ENCODE measurements around the gene NRXN3. TPM values are rescaled to one million over a fixed set of nuclear protein-coding genes. Genes with fewer than 3 reads are reported as not detected.

Gene NRXN3
- total RNA-seq, 1 donor from 2014 or later = 1.6 TPM

DNA sequence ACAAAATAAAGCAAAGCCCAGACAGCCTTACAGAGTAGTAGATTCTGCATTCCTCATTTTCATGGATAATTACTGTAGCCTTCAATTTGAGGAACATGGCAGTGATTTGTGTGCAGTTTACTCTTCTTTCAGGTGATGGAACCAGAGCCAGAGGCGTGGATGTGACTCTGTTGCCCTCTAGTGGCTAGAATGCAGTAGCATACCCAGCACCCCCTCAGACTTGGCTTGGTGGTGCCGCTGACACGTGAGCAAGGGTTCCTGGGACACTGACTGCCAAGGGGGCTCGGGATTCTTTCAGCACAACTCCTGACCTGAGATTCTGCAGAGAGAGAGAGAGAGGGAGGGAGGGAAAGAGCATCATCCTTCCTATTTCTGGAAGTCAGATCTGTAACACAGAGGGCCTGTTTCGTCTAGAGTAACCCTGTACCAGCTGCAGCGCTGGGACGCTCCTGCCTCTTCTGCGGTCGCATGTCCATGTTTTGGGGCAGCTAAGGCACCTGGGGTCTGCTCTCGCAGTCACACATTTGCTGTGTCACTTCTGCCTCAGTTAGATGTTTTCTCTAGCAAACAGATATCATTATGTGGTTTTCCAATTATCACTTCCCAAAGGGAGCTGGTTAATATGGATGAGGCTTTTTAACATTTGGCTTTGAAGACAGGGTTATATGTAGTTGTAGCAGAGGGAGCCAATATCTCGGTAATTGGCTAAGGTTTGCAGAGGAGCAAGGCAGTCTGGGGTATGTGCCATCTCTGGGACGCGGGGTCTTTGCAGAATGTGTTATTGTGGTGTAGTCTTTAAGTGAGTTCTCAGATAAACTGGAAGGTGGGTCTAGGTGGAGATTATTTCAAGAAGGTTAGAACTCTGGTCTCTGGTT, 428.1 kb downstream of the NRXN3 start:
- DNase-seq (ENCODE audit: low read depth) = no peak
- Histone ChIP-seq H3K27me3 (ENCODE audit: control insufficient read depth, insufficient read depth, low read length) (no peaks in the 10 kb centered on the region), H3K4me3 (ENCODE audit: low read depth, low read length) (no peak overlapping the region), H3K36me3 (ENCODE audit: control insufficient read depth, insufficient read depth, low read length) (no peaks in the 10 kb centered on the region)
- TF ChIP-seq, protein P1, sequence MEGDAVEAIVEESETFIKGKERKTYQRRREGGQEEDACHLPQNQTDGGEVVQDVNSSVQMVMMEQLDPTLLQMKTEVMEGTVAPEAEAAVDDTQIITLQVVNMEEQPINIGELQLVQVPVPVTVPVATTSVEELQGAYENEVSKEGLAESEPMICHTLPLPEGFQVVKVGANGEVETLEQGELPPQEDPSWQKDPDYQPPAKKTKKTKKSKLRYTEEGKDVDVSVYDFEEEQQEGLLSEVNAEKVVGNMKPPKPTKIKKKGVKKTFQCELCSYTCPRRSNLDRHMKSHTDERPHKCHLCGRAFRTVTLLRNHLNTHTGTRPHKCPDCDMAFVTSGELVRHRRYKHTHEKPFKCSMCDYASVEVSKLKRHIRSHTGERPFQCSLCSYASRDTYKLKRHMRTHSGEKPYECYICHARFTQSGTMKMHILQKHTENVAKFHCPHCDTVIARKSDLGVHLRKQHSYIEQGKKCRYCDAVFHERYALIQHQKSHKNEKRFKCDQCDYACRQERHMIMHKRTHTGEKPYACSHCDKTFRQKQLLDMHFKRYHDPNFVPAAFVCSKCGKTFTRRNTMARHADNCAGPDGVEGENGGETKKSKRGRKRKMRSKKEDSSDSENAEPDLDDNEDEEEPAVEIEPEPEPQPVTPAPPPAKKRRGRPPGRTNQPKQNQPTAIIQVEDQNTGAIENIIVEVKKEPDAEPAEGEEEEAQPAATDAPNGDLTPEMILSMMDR (IDR thresholded peaks at IDR 0.05; ENCODE audit: insufficient read depth, low read length, poor library complexity, severe bottlenecking) = peak; percentile 96

DNA sequence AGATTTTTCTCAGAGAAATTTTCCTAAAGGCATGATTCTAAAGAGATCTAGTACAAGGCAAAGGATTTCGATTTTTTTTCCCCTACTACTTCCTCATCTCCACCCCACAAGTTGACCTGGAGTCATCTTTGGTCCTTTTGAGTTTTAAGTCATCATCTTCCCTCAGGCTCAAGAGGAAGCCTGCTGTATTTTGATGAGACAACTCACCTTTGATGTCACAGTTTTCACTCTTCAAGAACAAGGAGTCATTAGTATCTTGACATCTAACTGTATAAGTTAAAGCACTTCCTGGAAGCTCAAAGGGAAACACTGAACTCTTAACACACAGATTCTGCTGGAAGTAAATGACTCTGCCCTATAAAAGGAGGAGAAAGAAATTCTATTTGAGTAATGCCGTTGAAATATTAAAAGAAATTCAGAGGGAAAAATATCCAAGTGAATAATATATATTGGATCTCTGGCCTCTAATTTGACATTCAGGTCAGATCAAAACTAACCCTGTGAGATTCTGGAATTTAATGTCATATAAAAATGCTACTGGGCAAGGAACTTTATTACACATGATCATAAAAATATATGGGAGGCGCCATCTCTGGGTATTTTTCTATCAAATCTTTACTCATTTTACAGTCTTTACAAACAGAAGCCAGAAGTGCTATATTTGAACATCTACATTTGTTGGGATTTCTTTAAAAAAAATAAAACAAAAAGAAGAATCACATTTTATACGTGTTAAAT, 435.0 kb downstream of the NRXN3 start:
- H3K36me3 ChIP-seq (ENCODE audit: control insufficient read depth, insufficient read depth, low read length) = no peaks in the 10 kb centered on the region
- DNase-seq (ENCODE audit: low read depth) = no peak
- H3K4me3 ChIP-seq (ENCODE audit: low read depth, low read length) = no peak overlapping the region
- H3K27me3 ChIP-seq (ENCODE audit: control insufficient read depth, insufficient read depth, low read length) = no peaks in the 10 kb centered on the region
- TF ChIP-seq, protein P1 (IDR thresholded peaks at IDR 0.05; ENCODE audit: insufficient read depth, low read length, poor library complexity, severe bottlenecking) = no peak

DNA sequence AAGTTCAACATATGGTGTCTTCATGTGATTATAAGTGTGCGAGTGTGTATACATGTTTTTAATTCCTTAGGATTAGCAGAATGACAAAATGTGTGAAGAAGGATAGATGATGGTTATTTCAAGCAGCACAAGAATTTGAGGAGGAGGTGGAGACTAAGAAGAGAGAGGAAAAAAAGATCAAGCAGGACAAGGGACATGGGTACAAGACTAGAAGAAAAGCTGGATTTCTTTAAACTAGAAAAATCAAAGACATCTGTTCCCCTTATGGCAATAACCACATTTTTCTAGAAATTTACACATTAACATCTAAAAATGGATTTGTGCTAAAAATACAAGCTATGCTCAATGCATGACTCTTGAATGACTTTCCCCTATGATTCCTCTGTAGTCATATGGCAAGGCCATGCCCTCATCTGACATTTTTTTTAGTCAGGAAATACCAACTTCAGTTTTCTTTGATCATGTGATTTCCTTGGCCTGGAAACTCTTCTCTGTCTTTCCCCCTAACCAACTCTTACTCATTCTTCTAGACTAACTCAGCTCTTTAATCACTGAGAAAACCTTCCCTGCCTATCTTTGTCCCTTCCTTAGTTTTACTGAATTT, 435.8 kb downstream of the NRXN3 start:
- TF ChIP-seq, protein P1 (IDR thresholded peaks at IDR 0.05; ENCODE audit: insufficient read depth, low read length, poor library complexity, severe bottlenecking) = no peak
- H3K36me3 ChIP-seq (ENCODE audit: control insufficient read depth, insufficient read depth, low read length) = no peaks in the 10 kb centered on the region
- H3K27me3 ChIP-seq (ENCODE audit: control insufficient read depth, insufficient read depth, low read length) = no peaks in the 10 kb centered on the region
- peak; percentile 10 for DNase-seq (ENCODE audit: low read depth)
- no peak overlapping the region for H3K4me3 ChIP-seq (ENCODE audit: low read depth, low read length)

DNA sequence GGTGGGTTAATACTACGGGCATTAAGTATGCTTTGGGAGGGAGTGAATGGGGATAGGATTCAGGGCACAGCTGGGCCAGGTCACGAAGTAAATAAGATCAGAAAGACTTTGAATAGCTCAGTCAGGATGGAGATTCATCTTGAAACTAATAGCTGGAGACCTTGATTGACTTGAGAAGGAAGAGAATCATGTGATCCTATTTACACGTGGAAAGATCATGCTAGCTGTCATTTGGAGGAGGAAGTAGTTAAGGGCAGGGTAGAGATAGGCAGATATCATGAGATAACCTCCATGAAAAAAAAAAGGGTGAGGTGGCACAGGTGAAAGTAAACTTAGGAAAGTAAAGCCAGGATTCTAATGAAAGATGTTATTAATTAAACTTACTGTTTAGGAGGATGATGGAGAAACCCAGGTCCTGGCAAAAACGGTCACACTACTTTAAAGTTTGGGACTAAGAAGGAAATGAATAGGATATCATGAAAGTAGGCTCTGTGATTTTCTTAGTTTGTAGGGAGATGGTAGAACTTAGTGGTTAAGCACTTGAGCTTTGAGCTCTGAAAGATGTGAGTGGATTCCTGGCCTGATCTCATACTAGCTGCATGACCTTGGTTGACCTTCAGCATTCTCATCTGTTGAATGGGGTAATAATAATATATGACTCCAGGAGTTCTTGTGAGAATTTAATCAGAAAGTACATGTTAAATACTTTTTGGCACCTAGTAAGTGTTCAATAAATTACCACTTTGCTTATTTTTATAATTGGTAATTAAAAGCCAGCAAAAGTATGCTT, 439.0 kb downstream of the NRXN3 start:
- Histone ChIP-seq H3K36me3 (ENCODE audit: control insufficient read depth, insufficient read depth, low read length) (no peaks in the 10 kb centered on the region), H3K27me3 (ENCODE audit: control insufficient read depth, insufficient read depth, low read length) (no peaks in the 10 kb centered on the region), H3K4me3 (ENCODE audit: low read depth, low read length) (no peak overlapping the region)
- TF ChIP-seq, protein P1 (IDR thresholded peaks at IDR 0.05; ENCODE audit: insufficient read depth, low read length, poor library complexity, severe bottlenecking) = no peak
- no peak for DNase-seq (ENCODE audit: low read depth)

DNA sequence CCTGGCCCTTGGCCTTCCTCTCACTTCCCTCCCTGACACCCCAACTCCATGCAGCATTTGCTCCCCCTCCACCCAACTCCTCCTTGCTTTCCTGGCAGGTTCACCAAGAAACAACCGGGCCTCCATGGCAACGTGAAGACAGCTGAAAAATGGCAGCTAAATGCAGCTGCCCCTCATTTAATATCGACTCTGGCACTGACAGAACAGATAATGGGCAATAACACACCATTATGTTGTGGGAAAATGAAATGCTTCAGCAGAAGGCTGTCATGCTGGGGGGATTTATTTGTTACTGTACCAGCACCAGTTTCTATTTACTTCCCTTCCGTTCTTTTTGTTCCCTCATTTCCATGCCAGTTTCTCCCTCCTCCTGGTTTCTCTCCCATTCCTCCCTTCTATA, 440.8 kb downstream of the NRXN3 start:
- no peak for DNase-seq (ENCODE audit: low read depth)
- Histone ChIP-seq H3K4me3 (ENCODE audit: low read depth, low read length) (no peak overlapping the region), H3K27me3 (ENCODE audit: control insufficient read depth, insufficient read depth, low read length) (no peaks in the 10 kb centered on the region), H3K36me3 (ENCODE audit: control insufficient read depth, insufficient read depth, low read length) (no peaks in the 10 kb centered on the region)
- TF ChIP-seq, protein P1 (IDR thresholded peaks at IDR 0.05; ENCODE audit: insufficient read depth, low read length, poor library complexity, severe bottlenecking) = no peak
